ENCODE measurements around the gene SBF2.

The SBF2 gene

GRCh38 chr11:9806946-9807687 lies 486.9 kb downstream of the SBF2 start:
- DNase-seq (ENCODE audit: low read depth) = no peak

GRCh38 chr11:9804419-9804902 lies 489.6 kb downstream of the SBF2 start:
- no peak for DNase-seq (ENCODE audit: low read depth)

- DNase-seq (ENCODE audit: low read depth) = no peak
Observed at GRCh38 chr11:9803685-9804418, 490.2 kb downstream of the SBF2 start.

GRCh38 chr11:9802291-9802861 lies 491.6 kb downstream of the SBF2 start:
- peak; percentile 54 for DNase-seq (ENCODE audit: low read depth)

GRCh38 chr11:9799886-9800285 lies 494.1 kb downstream of the SBF2 start:
- DNase-seq (ENCODE audit: low read depth) = no peak

GRCh38 chr11:9797300-9797699 lies 496.7 kb downstream of the SBF2 start:
- DNase-seq (ENCODE audit: low read depth) = no peak

GRCh38 chr11:9796854-9797253 lies 497.2 kb downstream of the SBF2 start:
- no peak for DNase-seq (ENCODE audit: low read depth)

GRCh38 chr11:9796266-9796665 lies 497.8 kb downstream of the SBF2 start:
- DNase-seq (ENCODE audit: low read depth) = no peak

GRCh38 chr11:9790703-9791102 lies 503.3 kb downstream of the SBF2 start:
- no peak for DNase-seq (ENCODE audit: low read depth)

- no peak for DNase-seq (ENCODE audit: low read depth)
Observed at GRCh38 chr11:9789910-9790309, 504.1 kb downstream of the SBF2 start.

- peak; percentile 90 for DNase-seq (ENCODE audit: low read depth)
Observed at GRCh38 chr11:9787981-9788521, 506.0 kb downstream of the SBF2 start.

GRCh38 chr11:9787260-9787659 lies 506.8 kb downstream of the SBF2 start:
- DNase-seq (ENCODE audit: low read depth) = no peak

GRCh38 chr11:9784602-9785315 lies 509.3 kb downstream of the SBF2 start:
- no peak for DNase-seq (ENCODE audit: low read depth)

- no peak for DNase-seq (ENCODE audit: low read depth)
Observed at GRCh38 chr11:9783986-9784385, 510.0 kb downstream of the SBF2 start.

- DNase-seq (ENCODE audit: low read depth) = no peak
Observed at GRCh38 chr11:9780929-9781328, 513.1 kb downstream of the SBF2 start.

- DNase-seq (ENCODE audit: low read depth) = no peak
Observed at GRCh38 chr11:9777525-9777924, 516.5 kb downstream of the SBF2 start.

GRCh38 chr11:9777066-9777465 lies 517.0 kb downstream of the SBF2 start:
- DNase-seq (ENCODE audit: low read depth) = no peak

GRCh38 chr11:9776203-9776602 lies 517.8 kb downstream of the SBF2 start:
- DNase-seq (ENCODE audit: low read depth) = no peak

- DNase-seq (ENCODE audit: low read depth) = no peak
Observed at GRCh38 chr11:9775398-9775779, 518.6 kb downstream of the SBF2 start.

GRCh38 chr11:9774591-9775397 lies 519.2 kb downstream of the SBF2 start:
- peak; percentile 80 for DNase-seq (ENCODE audit: low read depth)

- no peak for DNase-seq (ENCODE audit: low read depth)
Observed at GRCh38 chr11:9774109-9774508, 519.9 kb downstream of the SBF2 start.

Data from stromal cell of bone marrow (primary cell).